ENCODE measurements around the gene RAI1.

The RAI1 gene

DNA sequence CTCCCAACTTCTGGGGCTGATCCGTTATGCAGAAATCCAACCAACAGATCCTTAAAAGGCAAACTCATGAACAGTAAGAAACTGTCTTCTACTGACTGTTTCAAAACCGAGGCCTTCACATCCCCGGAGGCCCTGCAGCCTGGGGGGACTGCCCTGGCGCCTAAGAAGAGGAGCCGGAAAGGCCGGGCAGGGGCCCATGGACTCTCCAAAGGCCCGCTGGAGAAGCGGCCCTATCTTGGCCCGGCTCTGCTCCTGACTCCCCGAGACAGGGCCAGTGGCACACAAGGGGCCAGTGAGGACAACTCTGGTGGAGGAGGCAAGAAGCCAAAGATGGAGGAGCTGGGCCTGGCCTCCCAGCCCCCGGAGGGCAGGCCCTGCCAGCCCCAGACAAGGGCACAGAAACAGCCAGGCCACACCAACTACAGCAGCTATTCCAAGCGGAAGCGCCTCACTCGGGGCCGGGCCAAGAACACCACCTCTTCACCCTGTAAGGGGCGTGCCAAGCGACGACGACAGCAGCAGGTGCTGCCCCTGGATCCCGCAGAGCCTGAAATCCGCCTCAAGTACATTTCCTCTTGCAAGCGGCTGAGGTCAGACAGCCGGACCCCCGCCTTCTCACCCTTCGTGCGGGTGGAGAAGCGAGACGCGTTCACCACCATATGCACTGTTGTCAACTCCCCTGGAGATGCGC is 116.0 kb downstream of the RAI1 start:
- no peak for TF ChIP-seq SIN3A (IDR thresholded peaks at IDR 0.05; ENCODE audit: borderline replicate concordance, insufficient read depth, low read length)
- no peak for TF ChIP-seq TAF1 (IDR thresholded peaks at IDR 0.05; ENCODE audit: borderline replicate concordance, insufficient read depth, low read length)
- TF ChIP-seq, protein P1, sequence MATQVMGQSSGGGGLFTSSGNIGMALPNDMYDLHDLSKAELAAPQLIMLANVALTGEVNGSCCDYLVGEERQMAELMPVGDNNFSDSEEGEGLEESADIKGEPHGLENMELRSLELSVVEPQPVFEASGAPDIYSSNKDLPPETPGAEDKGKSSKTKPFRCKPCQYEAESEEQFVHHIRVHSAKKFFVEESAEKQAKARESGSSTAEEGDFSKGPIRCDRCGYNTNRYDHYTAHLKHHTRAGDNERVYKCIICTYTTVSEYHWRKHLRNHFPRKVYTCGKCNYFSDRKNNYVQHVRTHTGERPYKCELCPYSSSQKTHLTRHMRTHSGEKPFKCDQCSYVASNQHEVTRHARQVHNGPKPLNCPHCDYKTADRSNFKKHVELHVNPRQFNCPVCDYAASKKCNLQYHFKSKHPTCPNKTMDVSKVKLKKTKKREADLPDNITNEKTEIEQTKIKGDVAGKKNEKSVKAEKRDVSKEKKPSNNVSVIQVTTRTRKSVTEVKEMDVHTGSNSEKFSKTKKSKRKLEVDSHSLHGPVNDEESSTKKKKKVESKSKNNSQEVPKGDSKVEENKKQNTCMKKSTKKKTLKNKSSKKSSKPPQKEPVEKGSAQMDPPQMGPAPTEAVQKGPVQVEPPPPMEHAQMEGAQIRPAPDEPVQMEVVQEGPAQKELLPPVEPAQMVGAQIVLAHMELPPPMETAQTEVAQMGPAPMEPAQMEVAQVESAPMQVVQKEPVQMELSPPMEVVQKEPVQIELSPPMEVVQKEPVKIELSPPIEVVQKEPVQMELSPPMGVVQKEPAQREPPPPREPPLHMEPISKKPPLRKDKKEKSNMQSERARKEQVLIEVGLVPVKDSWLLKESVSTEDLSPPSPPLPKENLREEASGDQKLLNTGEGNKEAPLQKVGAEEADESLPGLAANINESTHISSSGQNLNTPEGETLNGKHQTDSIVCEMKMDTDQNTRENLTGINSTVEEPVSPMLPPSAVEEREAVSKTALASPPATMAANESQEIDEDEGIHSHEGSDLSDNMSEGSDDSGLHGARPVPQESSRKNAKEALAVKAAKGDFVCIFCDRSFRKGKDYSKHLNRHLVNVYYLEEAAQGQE (IDR thresholded peaks at IDR 0.05; ENCODE audit: insufficient read depth in 1 of 2, low read depth in 2 of 2, low read length in 2 of 2): no peak
- TF ChIP-seq FOXP2 (optimal IDR thresholded peaks at IDR 0.05; ENCODE audit: borderline replicate concordance, extremely low read depth, extremely low read length, insufficient read depth): no peak
- TF ChIP-seq POLR2AphosphoS5 (IDR thresholded peaks at IDR 0.05; ENCODE audit: low read depth, low read length): 0 out of 2 replicates have a peak, but pooled peaks have one; percentile 17

GRCh38 chr17:17798010-17798556 is 116.8 kb downstream of the RAI1 start:
- TF ChIP-seq, protein P1 (IDR thresholded peaks at IDR 0.05; ENCODE audit: insufficient read depth in 1 of 2, low read depth in 2 of 2, low read length in 2 of 2): no peak
- TF ChIP-seq POLR2AphosphoS5 (IDR thresholded peaks at IDR 0.05; ENCODE audit: low read depth, low read length) (no peak), FOXP2 (optimal IDR thresholded peaks at IDR 0.05; ENCODE audit: borderline replicate concordance, extremely low read depth, extremely low read length, insufficient read depth) (peak; percentile 8), SIN3A (IDR thresholded peaks at IDR 0.05; ENCODE audit: borderline replicate concordance, insufficient read depth, low read length) (no peak)

DNA sequence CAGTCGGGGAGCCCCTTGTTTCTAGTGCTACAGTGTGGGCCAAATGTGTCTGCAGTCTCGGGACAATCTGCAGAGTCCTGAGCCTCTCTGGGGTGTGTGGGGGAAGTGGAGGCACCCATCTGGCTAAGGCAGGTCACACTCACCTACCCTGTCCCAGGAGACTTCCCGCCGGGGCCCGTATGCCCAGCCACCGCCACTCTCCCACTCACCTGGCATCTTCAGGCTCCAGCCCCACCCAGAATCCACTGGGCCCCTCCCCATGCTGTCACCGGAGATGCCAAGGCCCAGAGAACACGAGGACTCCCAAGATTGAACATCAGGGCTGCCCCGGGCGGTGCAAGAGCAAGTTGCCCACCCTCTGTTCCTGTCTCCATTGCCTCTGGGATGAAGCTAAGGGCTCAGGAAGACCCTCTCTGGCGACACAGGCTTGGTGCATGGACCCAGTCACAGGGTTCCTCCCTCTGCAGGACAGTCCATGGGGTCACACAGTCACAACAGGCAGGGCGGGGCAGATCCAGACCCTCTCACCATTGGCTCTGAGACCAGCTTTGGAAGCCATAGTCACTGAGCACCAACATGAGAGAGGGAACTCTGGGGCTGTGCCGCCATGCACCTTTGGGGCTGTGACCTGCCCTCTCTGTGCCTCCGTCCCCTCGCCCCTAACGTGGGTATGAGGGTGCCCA is 117.5 kb downstream of the RAI1 start:
- no peak for TF ChIP-seq TAF1 (IDR thresholded peaks at IDR 0.05; ENCODE audit: borderline replicate concordance, insufficient read depth, low read length)
- no peak for TF ChIP-seq FOXP2 (optimal IDR thresholded peaks at IDR 0.05; ENCODE audit: borderline replicate concordance, extremely low read depth, extremely low read length, insufficient read depth)
- TF ChIP-seq, protein P1 (IDR thresholded peaks at IDR 0.05; ENCODE audit: insufficient read depth in 1 of 2, low read depth in 2 of 2, low read length in 2 of 2): no peak
- TF ChIP-seq SIN3A (IDR thresholded peaks at IDR 0.05; ENCODE audit: borderline replicate concordance, insufficient read depth, low read length): no peak
- TF ChIP-seq POLR2AphosphoS5 (IDR thresholded peaks at IDR 0.05; ENCODE audit: low read depth, low read length): no peak

- TF ChIP-seq SIN3A (IDR thresholded peaks at IDR 0.05; ENCODE audit: borderline replicate concordance, insufficient read depth, low read length) (no peak), FOXP2 (optimal IDR thresholded peaks at IDR 0.05; ENCODE audit: borderline replicate concordance, extremely low read depth, extremely low read length, insufficient read depth) (no peak), TAF1 (IDR thresholded peaks at IDR 0.05; ENCODE audit: borderline replicate concordance, insufficient read depth, low read length) (no peak), POLR2AphosphoS5 (IDR thresholded peaks at IDR 0.05; ENCODE audit: low read depth, low read length) (no peak)
- TF ChIP-seq, protein P1 (IDR thresholded peaks at IDR 0.05; ENCODE audit: insufficient read depth in 1 of 2, low read depth in 2 of 2, low read length in 2 of 2): no peak
These were observed 119.3 kb downstream of the RAI1 start for GRCh38 chr17:17800504-17801021.

Measured in PFSK-1 (cell line).